ENCODE results near the gene PTH1R.

Gene PTH1R

DNA sequence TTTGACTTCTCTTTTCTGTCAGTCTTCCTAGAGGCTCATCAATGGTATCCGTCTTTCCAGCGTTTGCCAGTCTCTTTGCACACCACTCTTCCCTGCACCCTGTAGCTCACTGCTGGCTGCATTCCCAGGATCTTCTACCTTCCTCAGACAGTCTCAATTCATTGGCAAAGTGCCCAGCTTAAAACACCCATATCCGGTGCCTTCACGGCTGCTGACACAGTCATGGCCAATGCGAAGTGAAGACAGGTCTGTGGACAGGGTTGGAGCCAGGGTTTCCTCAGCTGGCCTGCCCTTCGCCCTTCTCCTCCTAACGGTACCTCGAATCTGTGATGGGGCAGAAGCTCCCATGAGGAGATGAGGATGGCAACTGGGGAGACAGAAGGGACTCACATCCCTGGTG, 36.1 kb downstream of the PTH1R start:
- no peak for DNase-seq (ENCODE audit: low read depth)

DNA sequence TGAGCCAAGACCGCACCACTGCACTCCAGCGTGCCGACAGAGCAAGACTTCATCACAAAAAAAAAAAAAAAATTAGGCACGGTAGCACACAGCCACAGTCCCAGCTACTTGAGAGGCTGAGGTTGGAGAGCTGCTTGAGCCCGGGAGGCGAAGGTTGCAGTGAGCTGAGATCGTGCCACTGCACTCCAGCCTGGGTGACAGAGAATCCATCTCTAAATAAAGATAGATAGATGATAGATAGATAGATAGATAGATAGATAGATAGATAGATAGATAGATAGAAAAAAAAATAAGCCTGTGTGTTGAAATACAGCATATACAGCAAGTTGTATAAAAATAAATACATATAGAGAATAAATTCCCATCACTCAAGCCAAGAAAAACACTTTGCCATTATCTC, 37.3 kb downstream of the PTH1R start:
- no peak for DNase-seq (ENCODE audit: low read depth)

DNA sequence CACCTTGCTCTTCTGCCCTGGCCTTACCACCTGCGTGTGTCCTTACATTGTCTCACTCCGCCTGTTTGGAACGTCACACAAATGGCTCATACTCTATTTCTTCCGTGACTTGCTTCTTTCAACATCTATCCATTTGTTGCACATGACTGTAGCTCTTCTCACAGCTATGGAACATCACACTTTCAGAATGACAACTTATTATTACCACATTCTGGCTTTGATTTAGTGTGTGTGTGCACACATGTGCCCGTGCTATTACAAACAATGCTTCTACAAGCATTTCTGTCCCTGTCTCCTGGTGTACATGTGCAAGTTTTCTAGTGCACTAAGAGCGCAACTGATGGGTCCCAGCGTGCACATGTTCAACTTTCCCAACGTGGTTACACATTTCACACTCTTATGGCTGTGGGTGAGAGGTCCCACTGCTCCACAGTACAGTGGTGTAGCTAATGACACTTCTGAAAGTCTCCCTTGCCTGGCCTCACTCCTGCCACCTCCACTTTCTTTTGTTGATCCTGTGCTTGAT, 37.8 kb downstream of the PTH1R start:
- no peak for DNase-seq (ENCODE audit: low read depth)

DNA sequence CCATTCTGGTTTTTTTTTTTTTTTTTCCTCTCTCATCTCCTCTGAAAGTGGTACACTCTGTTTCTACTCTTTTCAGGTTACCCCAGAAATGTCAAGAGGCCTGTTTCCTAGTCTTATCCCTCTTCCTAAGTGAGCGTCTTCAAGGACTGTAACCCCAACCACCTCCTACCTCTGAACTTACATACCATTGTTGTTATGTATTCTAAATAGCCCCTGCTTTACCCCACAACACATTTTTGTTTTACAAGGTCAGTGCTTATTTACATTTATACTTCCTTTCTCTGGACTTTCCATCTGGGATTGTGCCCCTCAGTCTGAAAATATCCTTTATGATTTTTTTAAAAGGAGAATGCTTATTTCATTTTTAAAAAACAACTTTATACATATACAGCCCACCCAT, 38.8 kb downstream of the PTH1R start:
- DNase-seq (ENCODE audit: low read depth): no peak

DNA sequence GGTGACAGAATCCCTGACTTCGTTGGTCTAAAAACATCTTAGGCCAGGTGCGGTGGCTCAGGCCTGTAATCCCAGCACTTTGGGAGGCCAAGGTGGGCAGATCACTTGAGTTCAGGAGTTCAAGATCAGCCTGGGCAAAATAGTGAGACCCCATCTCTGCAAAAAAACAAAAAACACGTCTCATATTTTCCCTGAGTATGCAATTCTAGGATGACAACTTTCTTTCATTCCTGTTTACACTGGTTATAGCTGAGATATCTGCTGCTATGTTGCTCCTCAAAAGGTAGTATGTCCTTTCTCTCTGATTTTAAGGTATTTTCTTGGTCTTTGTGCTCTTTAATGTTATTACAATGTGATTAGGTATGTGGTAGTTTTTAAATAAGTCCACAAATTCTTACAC, 39.3 kb downstream of the PTH1R start:
- DNase-seq (ENCODE audit: low read depth): no peak

DNA sequence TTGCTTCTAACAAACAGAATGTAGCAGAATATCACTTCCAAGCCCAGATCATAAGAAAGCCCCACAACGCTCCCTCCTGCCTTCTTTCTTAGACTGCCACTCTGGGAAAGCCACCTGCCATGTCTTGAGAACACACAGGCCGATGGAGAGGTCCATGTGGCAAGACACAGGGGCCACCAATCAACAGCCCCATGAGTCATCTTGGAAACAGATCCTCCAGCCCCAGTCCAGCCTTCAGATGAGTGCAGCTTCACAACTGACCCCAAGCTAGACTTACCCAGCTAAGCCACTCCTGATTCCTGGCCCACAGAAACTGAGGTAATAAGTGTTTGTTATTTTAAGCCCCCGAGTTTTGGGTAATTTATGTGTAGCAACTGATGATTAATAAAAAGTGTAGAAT, 39.7 kb downstream of the PTH1R start:
- DNase-seq (ENCODE audit: low read depth): no peak

DNA sequence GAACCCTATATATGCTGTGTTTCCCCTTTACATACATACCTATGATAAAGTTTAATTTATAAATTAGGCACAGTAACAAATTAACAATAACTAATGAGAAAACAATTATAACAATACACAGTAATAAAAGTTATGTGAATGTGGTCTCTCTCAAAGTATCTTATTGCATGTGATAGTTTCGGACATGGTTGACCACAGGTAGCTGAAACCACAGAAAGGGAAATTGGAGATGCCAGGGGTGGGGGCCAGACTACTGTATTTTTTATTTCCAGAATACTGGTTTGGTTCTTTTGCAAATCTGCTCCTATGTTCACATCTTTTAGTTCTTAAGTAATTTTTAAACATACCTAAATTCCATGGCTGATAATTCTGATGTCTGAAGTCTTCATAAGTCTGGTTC, 40.7 kb downstream of the PTH1R start:
- DNase-seq (ENCODE audit: low read depth): no peak

DNA sequence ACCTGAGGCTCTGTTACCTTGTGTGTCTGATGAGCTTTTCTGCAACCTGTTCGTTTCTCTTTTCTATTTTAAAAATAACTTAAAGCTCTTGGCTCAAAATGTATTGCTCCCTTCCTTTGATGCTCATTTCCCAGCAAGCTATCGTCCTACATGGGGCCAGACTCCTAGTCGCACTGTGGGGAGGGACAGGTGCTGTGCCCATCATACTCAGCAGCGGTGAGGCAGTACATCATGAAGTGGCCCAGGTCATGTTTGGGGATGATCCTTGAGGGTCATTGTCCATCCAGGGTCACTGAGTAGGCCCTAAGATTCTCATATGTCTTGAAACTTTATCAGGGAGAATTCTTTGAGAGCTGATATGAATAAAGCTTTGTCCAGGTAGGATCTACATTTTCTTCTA, 41.1 kb downstream of the PTH1R start:
- no peak for DNase-seq (ENCODE audit: low read depth)

DNA sequence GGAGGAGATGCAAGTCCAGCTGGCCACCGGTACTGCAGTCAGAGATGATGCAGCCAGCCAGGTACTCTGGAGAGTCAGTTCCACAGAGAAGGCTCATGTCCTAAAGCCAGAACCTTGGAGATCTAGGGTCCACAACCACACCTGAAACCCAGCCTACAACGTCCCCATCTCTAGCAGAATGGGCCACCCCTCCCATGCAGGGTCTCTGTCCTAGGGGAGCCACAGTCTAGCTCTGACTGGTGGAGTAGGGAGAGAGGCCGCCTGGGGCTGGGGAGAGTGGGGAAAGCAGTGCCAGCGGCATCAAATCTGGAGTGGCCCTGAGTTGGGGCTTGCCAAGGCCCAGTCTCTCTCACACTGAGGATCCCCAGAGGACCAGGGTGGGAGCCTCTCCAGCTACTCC, 43.5 kb downstream of the PTH1R start:
- DNase-seq (ENCODE audit: low read depth): no peak

DNA sequence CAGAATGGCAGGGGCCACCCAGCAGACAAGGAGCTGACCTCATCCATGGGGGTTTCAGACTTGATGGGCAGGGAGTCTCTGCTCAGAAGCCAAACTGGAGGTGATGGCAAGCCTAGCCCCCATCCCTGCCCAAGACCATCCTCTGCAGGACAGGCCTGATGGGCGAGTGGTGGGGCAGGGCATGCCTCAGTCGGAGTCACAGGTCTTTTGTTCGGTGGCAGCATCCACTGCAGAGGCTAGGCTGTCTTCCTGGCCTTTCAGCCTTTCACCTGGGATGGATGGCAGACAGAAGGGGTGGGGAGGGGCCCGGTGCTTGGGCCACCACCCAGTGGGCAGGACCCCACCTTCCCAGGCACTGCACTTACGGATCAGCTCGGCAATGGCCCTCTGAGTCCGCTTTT, 44.4 kb downstream of the PTH1R start:
- DNase-seq (ENCODE audit: low read depth): no peak

DNA sequence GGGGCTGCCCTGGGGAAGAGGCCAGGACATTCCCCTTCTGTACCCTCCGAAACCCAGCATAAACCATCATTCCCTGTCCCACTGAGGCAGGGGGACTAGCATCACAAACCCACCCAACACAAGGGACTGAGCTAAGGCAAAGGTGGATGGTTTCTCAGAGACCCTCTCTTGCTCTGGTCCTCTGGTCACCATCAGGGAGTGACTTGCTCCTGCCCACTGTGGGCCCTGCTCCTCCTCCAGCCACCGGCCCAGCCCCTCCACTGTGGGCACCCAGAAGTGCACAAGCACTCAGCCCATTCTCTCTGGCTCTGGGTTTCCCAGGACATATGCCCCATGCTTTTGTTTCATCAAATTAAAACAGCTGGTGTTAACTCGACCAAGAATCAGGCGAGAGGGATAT, 44.9 kb downstream of the PTH1R start:
- DNase-seq (ENCODE audit: low read depth): no peak

DNA sequence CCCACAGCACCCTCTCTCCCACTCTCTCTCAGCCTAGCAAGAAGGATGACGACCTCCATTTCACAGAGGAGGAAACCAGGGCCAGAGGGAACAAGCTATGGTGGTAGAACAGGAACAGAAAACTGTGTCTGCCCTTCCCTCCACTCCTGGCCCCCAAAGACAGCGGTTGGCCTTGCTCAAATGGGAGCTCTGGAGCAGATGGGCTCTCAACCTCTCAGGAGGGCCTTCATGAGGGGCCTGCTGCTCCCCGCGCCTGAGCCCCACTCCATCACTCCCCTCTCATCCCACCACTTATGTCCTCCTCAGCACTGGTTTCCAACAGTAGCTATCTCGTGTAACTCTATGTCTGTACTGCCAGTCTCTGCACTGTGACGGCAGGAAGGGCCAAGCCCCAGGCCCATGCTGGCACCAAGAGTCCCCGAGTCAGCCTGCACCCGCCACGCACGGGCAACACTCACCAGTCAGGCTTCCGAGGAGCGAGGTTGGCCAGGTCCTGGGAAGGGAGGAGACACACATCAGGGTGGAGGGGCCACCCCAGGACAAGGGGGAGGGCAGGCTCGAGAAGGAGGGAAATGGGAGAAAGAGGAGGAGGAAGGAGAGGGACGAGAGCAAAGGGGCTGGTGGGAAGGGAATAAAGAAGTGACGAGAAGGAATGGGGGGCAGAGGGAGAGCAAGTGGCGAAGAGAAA, 45.5 kb downstream of the PTH1R start:
- no peak for DNase-seq (ENCODE audit: low read depth)

DNA sequence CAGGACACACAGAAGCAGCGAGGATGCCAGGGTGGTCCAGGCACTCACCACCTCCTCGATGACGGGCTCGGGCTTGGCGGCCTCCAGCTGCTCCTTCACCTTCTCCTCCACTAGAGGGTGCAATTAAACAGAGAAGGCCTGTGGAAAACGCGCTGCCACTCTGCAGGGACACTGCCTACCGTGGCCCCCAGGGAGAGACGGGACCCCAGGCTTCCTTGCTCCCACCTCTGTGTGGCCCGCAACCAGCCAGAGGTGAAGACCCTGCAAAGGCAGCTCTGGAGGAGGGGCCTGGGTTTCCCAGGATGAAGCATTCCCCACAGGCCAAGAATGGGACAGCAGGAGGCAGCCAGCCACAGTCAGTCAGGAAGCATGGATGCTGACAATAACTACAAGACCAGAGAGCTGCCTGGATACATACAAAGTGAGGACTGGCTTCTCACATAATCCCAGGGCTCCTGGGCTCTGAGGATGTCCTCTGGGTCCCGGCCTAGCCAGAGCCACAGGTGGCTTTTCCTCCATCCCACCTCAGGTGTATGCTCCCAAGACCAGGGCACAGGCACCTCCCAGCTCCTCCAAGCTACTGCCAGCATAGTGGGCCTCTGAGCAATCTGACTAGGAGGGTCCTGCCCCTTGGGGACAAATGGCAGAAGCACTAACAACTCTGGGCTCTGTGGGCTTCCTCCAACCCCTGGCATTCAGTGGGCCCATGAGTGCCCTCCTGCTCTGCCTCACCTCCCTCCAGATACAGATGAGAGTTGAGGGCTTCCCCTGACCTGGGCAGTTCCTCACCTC, 46.2 kb downstream of the PTH1R start:
- DNase-seq (ENCODE audit: low read depth): no peak

DNA sequence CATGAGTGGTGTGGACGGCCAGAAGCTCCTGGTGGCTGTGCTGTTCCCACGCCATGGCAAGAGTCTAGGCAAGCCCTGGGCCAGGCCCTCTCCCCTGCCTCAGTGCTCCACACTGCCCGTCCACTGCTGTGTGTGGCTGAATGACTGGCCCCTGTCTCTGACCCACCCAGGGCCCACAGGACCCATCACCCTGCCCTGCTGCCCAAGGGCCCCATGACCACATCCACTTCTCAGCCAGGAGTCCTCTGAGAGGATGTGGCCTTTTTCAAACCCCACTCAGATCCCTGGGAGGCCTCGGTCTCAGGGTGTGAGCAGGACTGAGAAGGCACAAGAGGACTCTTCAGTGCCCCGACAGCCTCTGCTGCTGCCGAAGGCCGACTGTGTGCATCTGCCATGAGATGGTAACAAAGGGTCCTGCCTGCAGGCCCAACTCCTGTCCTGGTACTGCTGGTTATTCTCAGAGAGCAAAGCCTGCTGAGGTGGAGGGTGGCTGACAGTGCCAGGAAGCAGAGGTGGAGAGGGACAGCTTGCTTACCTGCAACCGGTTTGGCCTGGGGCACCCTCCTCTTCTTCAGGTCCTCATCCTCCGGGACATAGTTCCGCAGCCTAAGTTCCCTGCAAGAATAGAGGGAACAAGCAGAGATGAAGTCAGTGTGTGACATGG, 47.5 kb downstream of the PTH1R start:
- DNase-seq (ENCODE audit: low read depth): no peak

DNA sequence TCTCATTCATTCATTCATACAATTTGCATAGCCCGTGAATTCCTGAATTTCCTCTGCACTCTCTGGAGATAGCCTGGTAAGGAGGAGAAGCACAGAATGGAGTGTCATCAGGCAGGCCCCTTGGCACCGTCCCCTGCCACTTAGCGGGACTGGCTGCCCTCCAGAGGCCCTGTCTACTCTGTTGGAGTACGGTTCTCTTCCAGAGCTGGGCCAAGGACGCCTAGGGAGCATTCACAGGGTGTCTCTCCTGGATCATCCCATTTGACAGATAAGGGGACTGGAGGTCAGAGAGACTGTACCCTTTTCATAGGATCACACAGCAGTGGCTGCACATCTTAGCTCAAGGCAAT, 48.0 kb downstream of the PTH1R start:
- DNase-seq (ENCODE audit: low read depth): no peak

DNA sequence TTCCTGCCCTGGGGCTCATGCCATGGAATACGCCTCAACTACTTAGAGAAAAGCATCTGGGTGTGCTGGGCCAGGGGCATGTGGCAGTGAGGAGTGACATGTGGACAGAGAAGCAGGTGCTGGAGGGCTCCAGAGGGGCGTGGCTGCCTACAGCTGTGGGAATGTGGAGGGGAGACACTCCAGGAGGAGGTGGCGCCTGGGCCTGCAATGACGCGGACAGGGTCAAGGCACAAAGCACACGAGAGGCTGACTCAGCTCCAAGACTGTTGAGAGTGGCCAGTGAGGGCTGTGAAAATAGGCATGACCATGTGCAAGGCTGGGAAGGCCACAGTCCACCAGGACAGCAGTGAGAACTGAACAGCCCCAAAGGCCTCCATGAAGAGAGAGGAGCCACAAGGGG, 48.5 kb downstream of the PTH1R start:
- DNase-seq (ENCODE audit: low read depth): no peak

DNA sequence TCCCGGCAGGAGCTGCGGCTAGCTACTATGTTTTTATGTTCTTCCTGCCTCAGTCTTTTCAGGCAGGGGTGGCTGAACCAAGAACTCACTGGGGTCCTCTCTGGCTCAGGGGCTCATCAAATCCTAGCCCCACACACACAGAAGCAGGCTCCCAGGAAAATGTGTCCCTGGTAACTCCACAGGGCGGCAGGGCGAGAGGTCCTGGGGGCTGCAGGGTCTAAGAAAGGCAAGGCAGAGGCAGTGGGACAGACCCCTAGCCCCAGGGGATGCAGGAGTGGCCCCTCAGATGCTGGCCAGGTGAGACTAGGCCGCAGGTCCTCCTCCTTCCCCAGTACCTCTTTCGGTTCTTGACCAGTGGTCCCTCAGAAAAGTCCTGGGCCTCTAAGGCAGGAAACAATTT, 48.9 kb downstream of the PTH1R start:
- DNase-seq (ENCODE audit: low read depth): no peak

DNA sequence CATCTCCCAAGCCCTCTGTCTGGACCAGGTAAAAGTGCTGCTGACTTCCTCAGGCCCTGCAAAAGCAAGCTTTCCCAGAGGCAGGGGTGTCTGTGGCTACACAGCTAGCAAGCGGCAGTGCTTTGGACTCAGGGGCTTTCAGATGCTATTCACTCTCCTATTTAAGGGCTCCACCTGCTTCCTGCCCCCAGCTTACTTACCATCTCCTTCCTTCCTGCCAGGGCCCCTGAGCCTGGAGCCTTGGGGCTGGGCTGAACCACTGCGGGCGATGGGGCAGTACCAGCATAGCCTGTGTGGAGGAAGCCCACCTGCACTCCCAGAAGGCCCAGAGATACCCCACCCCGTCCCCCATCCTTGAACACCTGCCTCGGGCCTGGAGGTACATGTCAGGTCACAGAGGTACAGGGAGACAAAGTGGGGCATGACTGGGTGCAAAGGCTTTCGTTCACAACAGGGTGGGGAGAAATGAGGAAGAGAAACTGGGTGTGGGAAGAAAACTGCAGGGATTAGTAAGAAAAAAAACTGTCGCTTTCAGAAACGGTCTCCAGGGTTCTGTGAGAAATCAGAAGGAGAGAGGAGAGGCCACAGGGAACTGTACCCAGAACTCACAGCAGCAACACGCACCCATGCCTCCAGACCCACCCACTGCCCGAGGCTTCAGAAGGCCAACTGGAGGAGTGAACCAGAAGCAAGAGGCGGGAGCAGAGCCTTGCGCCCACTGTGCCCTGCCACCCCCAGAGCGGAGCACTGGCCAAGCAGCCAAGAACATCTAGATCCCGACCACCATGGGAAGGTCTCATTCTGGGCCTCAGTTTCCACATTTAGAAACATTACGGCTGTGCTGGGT, 49.6 kb downstream of the PTH1R start:
- DNase-seq (ENCODE audit: low read depth): no peak

DNA sequence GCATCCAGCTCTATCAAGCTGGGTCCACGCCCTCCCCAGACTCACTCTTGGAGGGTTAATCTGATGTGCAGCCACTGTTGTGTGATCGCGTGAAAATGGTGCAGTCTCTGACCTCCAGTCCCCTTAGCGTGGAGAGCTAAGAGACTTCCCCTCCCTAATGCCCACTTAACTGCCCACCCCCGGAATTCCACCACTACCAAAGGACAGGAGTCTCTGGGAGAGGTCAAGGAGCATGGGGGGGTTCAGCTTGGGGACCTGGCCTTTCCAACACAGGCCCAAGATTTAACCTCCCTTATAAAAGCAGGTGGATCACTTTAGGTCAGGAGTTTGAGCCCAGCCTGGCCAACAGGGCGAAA, 50.2 kb downstream of the PTH1R start:
- DNase-seq (ENCODE audit: low read depth): no peak

DNA sequence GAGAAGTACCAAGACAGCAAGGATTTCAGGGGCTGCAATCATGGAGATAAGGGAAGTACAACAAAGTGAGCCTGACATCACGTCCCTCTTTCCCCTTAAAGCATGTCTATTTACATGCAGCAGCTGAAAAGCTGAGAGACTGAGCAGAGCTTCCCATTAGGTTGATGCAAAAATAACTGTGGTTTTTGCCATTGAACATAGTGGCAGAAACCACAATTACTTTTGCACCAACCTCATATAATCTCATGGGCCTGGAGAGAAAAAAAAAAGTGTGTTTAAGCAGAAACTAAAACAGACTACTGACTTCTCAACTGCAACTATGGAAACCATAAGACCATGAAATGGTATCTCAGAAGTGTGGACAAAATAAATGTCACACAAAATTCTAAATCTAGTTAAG, 50.8 kb downstream of the PTH1R start:
- DNase-seq (ENCODE audit: low read depth): no peak

DNA sequence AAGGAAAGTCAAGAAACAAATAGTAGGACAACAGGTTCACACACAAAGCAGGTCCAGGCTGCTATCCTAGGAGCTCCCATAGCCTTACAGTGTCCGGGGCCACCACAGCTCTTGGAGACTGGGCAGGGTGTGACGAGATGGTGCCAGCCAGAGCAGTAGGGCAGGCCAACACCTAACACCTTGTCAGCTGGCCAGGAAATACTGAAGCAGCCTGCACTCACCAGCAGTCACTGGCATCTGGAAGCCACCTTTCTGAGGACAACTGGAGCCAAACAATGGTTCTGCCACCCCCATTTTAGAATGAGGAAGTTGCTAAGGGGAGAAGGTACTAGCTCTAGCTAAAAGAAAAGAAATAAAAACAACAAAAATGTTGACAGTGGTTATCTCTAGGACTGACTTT, 51.8 kb downstream of the PTH1R start:
- DNase-seq (ENCODE audit: low read depth): no peak

DNA sequence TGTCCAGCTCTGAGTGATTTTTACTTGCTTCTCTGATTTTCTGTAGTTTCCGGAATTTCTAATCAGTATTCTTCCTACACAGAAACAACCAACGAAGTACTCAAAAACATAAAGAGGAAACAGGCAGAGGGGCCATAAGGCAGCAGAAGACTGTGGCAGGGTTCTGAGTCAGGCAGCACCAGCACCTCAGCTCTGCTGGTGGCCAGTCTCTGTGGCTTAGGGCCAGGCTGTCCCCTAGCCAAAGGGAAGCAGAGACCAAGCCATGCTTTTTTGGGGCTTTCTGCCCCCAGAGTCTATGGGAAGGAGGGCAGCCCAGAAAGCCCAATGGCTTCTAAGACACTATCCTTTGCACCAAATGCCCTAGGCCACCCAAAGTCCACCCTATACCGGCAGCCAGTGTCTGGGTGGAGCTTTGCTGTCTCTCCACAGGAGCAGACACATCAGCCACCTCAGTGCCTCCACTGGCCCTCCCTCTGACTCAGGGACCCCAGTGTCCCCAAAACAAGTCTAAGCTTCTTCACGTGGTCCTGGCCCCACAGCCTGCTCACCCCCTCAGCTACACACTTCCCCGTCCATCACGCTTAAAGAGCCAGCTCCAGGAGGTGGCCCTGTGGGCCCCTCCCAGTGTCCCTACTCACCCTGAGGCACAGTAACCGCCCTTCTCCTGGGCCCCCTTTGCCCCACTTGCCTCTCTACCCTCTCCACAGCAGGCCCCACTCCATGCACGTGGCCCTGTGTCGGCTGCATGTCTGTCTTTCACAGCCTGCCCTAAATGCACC, 52.8 kb downstream of the PTH1R start:
- DNase-seq (ENCODE audit: low read depth): no peak

Data from activated T-helper 1 cell treated with Interleukin-2 at 50 U/mL for 16 hours (primary cell).